Fibroblast of skin of left biceps (primary cell): Measurements from ENCODE around the gene TMEM270.

Source experiments
- DNase-seq, 2 experiments: peaks; one replicate each; pipeline ENCODE4 v3.0.0-alpha.2; 2013; ENCODE audit warnings: low read depth in 2 of 2

TMEM270 gene

DNA sequence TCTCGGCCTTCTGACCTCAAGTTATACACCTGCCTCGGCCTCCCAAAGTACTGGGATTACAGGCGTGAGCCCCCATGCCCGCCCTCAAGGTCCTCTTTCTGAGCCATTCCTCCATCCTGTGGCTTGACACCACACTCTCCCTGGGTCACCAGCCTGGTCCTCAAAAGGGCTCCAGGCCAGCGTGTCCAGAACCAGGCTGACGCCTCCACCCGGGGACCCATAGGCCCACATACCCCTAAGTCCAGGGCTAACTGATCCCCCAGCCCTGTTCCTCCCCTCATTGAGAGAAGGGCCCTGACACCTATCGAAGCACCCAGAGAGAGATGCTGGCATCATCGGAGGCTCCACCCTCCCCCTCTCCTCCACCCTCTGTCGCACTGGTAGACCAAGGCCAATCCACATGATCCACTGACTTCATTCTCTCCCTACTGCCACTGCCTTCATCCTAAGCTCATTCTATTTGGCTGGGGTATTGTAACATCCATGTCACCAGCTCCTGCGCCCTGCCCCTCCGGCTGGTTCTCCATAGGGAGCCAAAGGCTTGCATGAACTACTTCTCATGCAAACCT lies 46.7 kb downstream of the TMEM270 start:
- DNase-seq: no peak

DNA sequence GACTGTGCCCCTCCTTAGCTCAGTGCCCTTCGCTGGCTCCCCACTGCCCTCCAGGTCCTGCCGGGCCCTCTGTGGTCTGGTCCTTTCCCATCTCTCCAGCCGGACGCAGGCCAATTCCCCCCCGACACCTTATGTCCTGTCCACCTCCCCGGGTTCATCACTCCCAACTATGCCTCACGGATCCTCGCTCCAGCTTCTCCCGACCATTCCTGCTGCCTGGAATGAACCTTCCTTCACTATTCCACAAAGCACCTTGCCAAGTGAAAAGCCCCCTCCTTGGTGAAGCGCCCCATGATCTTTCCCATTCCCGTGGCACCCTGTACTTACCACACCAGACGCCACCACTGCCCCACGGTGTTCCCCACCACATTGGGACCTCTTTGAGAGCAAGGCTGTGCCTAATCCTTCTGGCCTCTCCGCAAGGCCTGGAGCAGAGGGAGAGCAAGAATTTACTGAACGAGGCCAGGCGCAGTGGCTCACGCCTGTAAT lies 47.2 kb downstream of the TMEM270 start:
- no peak for DNase-seq

- no peak for DNase-seq
Measured at GRCh38 chr7:73909051-73909941, 48.3 kb downstream of the TMEM270 start.

DNA sequence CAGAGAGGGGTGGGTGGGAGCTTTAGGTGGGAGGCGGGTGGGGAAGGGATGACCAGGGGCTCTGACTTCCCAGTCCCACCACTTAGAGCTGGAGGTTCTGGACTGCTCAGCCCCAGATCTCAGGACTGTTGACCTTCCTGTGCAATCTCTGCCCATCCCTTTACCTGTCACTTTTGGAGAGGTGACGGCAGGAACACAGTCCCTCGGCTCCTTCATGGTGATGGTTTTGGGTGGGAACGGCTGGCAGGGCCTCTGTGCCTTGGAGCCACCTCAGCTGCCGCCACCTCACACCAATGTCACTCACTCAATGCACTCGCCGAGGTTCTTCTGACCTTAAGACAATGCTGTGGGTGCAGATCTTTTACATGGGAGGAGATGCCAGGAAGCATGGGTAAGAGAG lies 49.0 kb downstream of the TMEM270 start:
- no peak for DNase-seq

DNA sequence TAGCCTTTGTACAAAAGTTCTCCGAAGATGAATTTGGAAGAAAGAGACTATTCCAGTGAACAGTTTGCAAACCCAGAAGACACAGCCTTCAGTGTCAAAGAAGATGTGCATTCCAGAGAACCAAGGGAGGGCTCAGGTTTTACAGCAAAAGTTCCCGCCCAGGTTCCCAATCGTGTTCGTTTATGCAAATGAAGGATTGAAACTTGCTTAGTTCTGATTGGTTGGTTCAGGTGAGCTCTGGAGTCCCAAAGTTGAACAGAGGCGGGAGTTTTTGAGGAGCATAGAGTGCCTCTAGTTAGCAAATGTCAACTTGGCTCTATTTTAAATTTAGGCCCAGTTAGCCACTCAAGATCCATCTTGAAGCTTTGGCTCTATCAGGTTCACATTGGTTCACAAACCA lies 51.3 kb downstream of the TMEM270 start:
- DNase-seq: no peak
